ENCODE data around the gene LMNB1. TPM values are rescaled to one million over a fixed set of nuclear protein-coding genes. Genes with fewer than 3 reads are reported as not detected.

LMNB1 gene
- polyA plus RNA-seq, 1 donor (not counting 4 experiments of a cell fraction or from before 2014, with no cell fraction given) = 11.0 TPM

DNA sequence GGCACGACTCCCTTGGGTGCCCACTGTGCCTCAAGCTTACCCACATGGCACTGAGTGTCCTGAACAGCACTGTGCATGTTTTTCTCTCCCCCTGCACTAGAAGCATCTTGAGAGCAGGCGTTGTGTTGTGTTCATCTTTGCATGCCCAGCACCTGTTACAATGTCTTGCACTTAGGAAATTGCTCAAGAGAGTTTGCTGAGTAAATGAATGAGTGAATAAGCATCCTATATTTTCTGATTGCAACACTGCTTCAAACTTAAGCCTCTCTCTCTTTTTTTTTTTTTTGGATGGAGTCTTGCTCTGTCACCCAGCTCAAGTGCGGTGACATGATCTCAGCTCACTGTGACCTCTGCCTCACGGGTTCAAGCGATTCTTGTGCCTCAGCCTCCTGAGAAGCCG, 94.5 kb downstream of the LMNB1 start:
- Histone ChIP-seq H4K20me1 (ENCODE audit: control insufficient read depth, extremely low read depth, insufficient read depth, low read length) (no peaks in the 10 kb centered on the region), H3K27ac (ENCODE audit: control insufficient read depth, insufficient read depth, low read length) (no peak overlapping the region), H3K9me3 (ENCODE audit: control insufficient read depth, low read depth, low read length) (no peaks in the 10 kb centered on the region), H3K9me1 (ENCODE audit: control insufficient read depth, extremely low read depth, insufficient read depth, low read length) (no peaks in the 10 kb centered on the region), H2AFZ (ENCODE audit: control insufficient read depth, low read length) (no peak overlapping the region), H3K36me3 (ENCODE audit: control insufficient read depth in 2 of 2, extremely low read depth in 1 of 2, insufficient read depth in 2 of 2, low read length in 2 of 2) (no peaks in the 10 kb centered on the region), H3K4me2 (ENCODE audit: control insufficient read depth, extremely low read depth, insufficient read depth, low read depth, low read length) (no peak overlapping the region), H3K9ac (ENCODE audit: control insufficient read depth, extremely low read depth, insufficient read depth, low read length) (no peak overlapping the region), H3K27me3 (ENCODE audit: control insufficient read depth, extremely low read depth, insufficient read depth, low read length) (no peaks in the 10 kb centered on the region), H3K79me2 (ENCODE audit: control insufficient read depth, insufficient read depth, low read length) (no peaks in the 10 kb centered on the region), H3K4me1 (ENCODE audit: control insufficient read depth, extremely low read depth, insufficient read depth, low read length) (no peaks in the 10 kb centered on the region), H3K4me3 (ENCODE audit: control insufficient read depth in 2 of 3, extremely low read depth in 1 of 3, insufficient read depth in 2 of 3, low read depth in 1 of 3, low read length in 3 of 3) (no peak overlapping the region)
- FAIRE-seq (no peak), DNase-seq (ENCODE audit: low read depth, low spot score) (no peak)
- dilution Hi-C loops (cut with MboI; ENCODE audit: extremely low pct_ligation_motif_present, low sequenced_read_pairs) = no loop called here
- TF ChIP-seq, protein P1, sequence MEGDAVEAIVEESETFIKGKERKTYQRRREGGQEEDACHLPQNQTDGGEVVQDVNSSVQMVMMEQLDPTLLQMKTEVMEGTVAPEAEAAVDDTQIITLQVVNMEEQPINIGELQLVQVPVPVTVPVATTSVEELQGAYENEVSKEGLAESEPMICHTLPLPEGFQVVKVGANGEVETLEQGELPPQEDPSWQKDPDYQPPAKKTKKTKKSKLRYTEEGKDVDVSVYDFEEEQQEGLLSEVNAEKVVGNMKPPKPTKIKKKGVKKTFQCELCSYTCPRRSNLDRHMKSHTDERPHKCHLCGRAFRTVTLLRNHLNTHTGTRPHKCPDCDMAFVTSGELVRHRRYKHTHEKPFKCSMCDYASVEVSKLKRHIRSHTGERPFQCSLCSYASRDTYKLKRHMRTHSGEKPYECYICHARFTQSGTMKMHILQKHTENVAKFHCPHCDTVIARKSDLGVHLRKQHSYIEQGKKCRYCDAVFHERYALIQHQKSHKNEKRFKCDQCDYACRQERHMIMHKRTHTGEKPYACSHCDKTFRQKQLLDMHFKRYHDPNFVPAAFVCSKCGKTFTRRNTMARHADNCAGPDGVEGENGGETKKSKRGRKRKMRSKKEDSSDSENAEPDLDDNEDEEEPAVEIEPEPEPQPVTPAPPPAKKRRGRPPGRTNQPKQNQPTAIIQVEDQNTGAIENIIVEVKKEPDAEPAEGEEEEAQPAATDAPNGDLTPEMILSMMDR (optimal IDR thresholded peaks at IDR 0.05 in 1 of 3, IDR thresholded peaks at IDR 0.05 in 1 of 3, conservative IDR thresholded peaks at IDR 0.05 in 1 of 3; ENCODE audit: extremely low read depth in 1 of 3, insufficient read depth in 2 of 3, low read length in 3 of 3) = no peak
- TF ChIP-seq EZH2 (IDR thresholded peaks at IDR 0.05; ENCODE audit: low read length) = no peak

DNA sequence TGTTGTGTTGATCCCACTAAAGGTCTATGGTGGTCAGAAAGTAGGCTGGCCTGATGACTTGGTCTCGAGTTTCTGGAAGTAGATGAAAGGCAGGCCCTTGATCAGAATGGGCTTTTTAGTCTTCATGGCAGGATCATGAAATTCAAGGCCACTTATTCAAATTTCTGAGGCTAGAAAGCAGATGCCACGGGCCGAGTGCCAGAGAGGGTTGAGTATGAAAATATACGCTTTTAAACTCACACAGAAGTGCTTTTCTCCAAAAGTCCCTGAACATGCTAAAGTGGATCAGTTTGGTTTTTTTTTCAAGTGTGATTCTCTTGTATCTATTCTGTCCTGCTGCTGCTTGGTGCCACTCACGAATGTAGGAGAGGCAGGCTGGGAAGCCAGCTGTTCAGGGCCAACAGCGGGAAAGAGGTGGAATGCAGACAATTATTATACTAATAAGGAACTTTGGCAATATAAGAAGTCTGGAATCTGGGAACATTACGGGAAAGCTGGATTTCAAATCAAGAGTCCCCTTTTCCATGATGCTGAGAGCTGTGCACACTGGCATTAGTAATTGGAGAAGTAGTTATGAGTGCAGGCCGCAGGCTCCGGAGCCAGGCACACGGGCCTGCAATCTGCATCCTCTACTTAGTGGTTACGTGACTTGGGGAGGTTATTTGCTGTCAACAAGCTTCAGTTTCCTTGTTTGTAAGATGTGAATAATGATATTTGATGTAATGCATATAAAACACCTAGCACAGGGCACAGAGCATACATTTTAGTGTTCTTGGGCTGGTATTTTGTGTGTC, 95.8 kb downstream of the LMNB1 start:
- FAIRE-seq = no peak

More for the DNA sequence above, 95.8 kb downstream of the LMNB1 start:
- TF ChIP-seq, protein P1 (optimal IDR thresholded peaks at IDR 0.05 in 1 of 3, IDR thresholded peaks at IDR 0.05 in 1 of 3, conservative IDR thresholded peaks at IDR 0.05 in 1 of 3; ENCODE audit: extremely low read depth in 1 of 3, insufficient read depth in 2 of 3, low read length in 3 of 3) = no peak
- TF ChIP-seq EZH2 (IDR thresholded peaks at IDR 0.05; ENCODE audit: low read length) = no peak
- no peak overlapping the region for H3K4me3 ChIP-seq (ENCODE audit: control insufficient read depth in 2 of 3, extremely low read depth in 1 of 3, insufficient read depth in 2 of 3, low read depth in 1 of 3, low read length in 3 of 3)
- H3K9me1 ChIP-seq (ENCODE audit: control insufficient read depth, extremely low read depth, insufficient read depth, low read length) = no peaks in the 10 kb centered on the region
- H3K79me2 ChIP-seq (ENCODE audit: control insufficient read depth, insufficient read depth, low read length) = no peaks in the 10 kb centered on the region
- H3K36me3 ChIP-seq (ENCODE audit: control insufficient read depth in 2 of 2, extremely low read depth in 1 of 2, insufficient read depth in 2 of 2, low read length in 2 of 2) = no peaks in the 10 kb centered on the region
- H3K27ac ChIP-seq (ENCODE audit: control insufficient read depth, insufficient read depth, low read length) = no peak overlapping the region
- no peak for DNase-seq (ENCODE audit: low read depth, low spot score)
- no peak overlapping the region for H3K4me2 ChIP-seq (ENCODE audit: control insufficient read depth, extremely low read depth, insufficient read depth, low read depth, low read length)
- no peaks in the 10 kb centered on the region for H3K9me3 ChIP-seq (ENCODE audit: control insufficient read depth, low read depth, low read length)
- dilution Hi-C loops (cut with MboI; ENCODE audit: extremely low pct_ligation_motif_present, low sequenced_read_pairs) = no loop called here
- no peaks in the 10 kb centered on the region for H3K27me3 ChIP-seq (ENCODE audit: control insufficient read depth, extremely low read depth, insufficient read depth, low read length)
- no peaks in the 10 kb centered on the region for H4K20me1 ChIP-seq (ENCODE audit: control insufficient read depth, extremely low read depth, insufficient read depth, low read length)
- H3K9ac ChIP-seq (ENCODE audit: control insufficient read depth, extremely low read depth, insufficient read depth, low read length) = no peak overlapping the region
- no peaks in the 10 kb centered on the region for H3K4me1 ChIP-seq (ENCODE audit: control insufficient read depth, extremely low read depth, insufficient read depth, low read length)
- no peak overlapping the region for H2AFZ ChIP-seq (ENCODE audit: control insufficient read depth, low read length)

All from keratinocyte (primary cell).